KOPT-K1 (cell line): ENCODE data around the gene OR52J3.

Source experiments
- H3K27ac ChIP-seq: fragments of 200-600 bp; sonication (generic); 2 replicates; pipeline ENCODE4 v1.5.1; 2016; ENCODE audit warnings: antibody characterized with exemption, mild to moderate bottlenecking, low read depth, low read length; ENCODE audit not compliant: poor library complexity, severe bottlenecking
- H3K36me3 ChIP-seq: fragments of 200-600 bp; sonication (generic); 2 replicates; pipeline ENCODE4 v1.5.1; 2017; ENCODE audit warnings: antibody characterized with exemption, mild to moderate bottlenecking, low read length, moderate library complexity; ENCODE audit not compliant: insufficient read depth
- H3K9me3 ChIP-seq: fragments of 200-600 bp; sonication (generic); 2 replicates; pipeline ENCODE4 v1.5.1; 2017; ENCODE audit warnings: antibody characterized with exemption, low read length, mild to moderate bottlenecking; ENCODE audit not compliant: insufficient read depth, poor library complexity, severe bottlenecking

Gene OR52J3

DNA sequence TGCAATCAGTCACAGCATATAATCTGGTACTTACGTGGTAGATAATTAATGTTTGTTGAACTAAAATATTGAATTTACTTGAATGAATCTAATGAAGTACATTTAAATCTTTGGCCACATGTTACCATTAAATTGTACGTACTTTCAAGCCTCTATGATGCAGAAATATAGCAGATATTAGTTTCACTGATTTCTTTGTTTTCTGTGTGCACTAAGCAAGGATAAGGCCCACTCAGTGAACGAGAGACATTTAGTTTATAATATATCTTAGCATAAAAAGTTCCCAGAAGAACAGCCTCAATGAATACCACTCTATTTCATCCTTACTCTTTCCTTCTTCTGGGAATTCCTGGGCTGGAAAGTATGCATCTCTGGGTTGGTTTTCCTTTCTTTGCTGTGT lies 22.9 kb downstream of the OR52J3 start, which contains the start of gene OR52E1:
Gene OR52E1 (plus strand): TSS at position 301 of the 400 bp plus-strand sequence.
- no peak within 1 kb of the TSS for H3K27ac ChIP-seq
- H3K9me3 ChIP-seq: no peaks in the 10 kb centered on the region

DNA sequence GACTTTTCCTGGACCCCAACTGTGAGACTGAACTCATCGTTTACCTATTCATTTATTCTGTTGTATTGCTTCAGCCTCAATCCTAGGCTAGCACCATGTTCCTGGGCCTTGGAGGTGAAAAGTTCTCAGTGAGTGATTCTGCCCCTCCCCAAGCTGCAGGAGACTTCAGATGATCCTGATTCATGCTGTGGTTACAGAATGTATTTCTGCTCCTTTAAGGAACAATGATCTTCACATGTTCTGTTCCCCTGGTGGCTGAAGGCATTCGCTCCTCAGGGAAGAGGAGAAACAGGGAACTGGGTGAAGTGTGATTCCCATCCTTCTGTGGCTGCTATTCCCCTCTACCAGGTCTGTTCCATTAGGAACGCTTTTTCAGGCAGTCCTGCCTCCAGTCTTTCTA lies 25.5 kb downstream of the OR52J3 start:
- H3K36me3 ChIP-seq: no peaks in the 10 kb centered on the region
- H3K9me3 ChIP-seq: no peaks in the 10 kb centered on the region
- H3K27ac ChIP-seq: no peak overlapping the region

More for the DNA sequence above, 22.9 kb downstream of the OR52J3 start, which contains the start of gene OR52E1:
- no peaks in the 10 kb centered on the region for H3K36me3 ChIP-seq

DNA sequence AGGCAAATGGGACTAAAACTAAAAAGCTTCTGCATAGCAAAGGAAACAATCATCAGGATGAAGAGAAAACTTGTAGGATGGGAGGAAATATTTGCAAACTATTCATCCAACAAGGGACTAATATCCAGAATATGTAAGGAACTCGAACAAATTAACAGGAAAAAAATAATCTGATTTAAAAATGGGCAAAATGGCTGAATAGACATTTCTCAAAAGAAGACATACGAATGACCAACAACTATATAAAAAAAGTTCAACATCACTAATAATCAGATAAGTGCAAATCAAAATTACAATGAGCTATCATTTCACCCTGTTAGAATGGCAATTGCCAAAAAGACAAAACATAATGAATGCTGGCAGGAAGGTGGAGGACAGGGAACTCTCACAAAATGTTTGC lies 35.1 kb downstream of the OR52J3 start:
- no peaks in the 10 kb centered on the region for H3K36me3 ChIP-seq
- no peak overlapping the region for H3K27ac ChIP-seq
- no peaks in the 10 kb centered on the region for H3K9me3 ChIP-seq

DNA sequence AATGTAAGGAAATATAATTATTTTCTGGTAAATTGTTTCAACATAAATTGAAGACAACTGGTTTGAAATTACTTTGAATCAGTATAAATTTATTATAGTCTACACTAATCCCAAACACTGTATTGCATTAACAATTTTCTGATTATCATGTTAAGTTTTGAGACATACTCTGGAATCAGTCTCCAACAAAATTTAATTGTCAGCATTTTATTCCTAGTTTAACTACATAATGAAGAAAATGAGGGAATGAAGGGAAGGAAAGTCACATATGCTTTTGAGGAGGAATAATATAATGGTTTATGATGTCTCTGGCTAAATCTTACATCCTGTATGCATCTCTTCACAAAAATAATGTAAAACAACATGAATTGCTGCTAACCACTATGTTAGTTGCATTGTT lies 37.3 kb downstream of the OR52J3 start:
- Histone ChIP-seq H3K27ac (no peak overlapping the region), H3K9me3 (no peaks in the 10 kb centered on the region), H3K36me3 (no peaks in the 10 kb centered on the region)

DNA sequence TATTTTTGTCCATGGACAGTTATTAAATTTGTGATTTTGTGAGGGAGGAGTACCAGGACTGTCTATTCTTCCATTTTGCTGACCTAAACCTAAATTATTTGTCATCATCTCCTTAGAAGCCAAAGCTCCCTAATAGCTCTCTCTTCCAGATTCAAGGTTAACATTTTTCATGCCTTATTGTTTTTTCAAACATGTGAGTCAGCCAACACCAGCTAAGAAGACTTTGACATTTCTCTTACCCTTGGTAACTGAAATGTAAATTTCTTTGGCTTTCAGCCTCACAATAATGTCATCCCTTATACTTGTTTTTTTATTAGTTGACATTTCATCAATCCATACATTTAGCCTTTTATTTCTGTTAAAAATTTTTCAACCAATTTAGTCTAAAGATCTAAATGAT lies 42.2 kb downstream of the OR52J3 start:
- Histone ChIP-seq H3K36me3 (no peaks in the 10 kb centered on the region), H3K9me3 (no peaks in the 10 kb centered on the region), H3K27ac (no peak overlapping the region)

DNA sequence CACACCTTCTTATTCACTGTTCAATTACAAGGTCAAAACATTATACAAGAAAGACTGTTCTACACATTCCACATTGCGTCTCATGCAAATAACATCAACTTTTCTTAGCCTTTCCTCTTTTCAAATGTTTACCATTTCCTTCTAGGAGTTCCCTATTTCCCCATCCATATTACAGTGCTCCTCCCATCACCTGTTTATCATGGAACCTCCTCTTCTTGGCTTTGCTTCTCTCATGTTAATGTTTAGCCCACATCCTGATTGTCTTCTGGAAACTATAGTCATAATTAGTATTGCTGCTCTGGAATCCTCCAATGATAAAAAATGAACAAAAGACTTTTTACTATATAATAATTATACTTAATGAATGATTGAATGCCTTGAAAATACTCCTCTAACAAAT lies 44.3 kb downstream of the OR52J3 start:
- H3K27ac ChIP-seq: no peak overlapping the region
- no peaks in the 10 kb centered on the region for H3K36me3 ChIP-seq

DNA sequence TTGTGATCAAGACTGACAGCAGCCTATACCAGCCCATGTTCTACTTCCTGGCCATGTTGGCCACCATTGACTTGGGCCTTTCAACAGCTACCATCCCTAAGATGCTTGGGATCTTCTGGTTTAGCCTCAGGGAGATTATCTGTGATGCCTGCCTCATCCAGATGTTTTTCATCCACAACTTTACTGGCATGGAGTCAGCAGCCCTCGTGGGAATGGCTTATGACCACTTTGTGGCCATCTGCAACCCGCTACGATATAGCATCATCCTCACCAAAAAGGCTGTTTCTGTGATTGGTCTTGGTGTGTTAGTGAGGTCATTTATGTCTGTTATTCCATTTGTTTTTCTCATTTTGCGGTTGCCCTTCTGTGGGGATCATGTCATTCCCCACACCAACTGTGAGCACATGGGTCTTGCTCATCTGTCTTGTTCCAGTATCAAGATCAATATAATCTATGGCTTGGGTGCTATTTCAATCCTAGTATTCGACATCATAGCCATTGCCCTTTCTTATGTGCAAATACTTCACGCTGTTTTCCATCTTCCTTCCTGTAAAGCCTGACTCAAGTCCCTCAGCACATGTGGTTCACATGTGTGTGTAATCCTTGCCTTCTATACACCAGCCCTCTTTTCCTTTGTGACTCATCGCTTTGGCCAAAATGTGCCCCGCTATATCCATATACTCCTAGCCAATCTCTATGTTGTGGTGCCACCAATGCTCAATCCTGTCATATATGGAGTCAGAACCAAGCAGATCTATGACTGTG lies 46.7 kb downstream of the OR52J3 start:
- Histone ChIP-seq H3K27ac (no peak overlapping the region), H3K9me3 (no peaks in the 10 kb centered on the region), H3K36me3 (no peaks in the 10 kb centered on the region)

More for the DNA sequence above, 44.3 kb downstream of the OR52J3 start:
- H3K9me3 ChIP-seq: no peaks in the 10 kb centered on the region

DNA sequence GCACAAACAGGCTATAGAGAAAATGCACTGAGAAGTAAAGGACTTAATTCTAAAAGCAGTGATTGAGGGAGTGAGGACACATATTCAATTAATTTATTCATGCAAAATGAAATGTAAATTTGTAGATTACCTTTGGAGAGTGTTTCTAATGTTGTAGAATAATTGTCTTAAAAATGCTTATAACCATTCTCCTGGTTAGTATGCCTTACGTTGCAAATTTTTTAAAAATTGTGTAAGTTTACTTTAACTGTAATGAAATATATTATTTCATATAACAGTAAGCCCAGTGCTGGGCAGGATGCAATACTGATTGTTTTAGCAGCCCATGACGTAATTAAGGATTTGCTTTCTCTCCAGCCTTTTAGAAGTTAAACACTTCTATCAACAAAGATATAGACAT lies 49.7 kb downstream of the OR52J3 start:
- no peaks in the 10 kb centered on the region for H3K9me3 ChIP-seq
- H3K36me3 ChIP-seq: no peaks in the 10 kb centered on the region
- H3K27ac ChIP-seq: no peak overlapping the region
